Osteocyte (in vitro differentiated cells): Measurements from ENCODE around the gene SLC39A7. TPM values are rescaled to one million over a fixed set of nuclear protein-coding genes. Genes with fewer than 3 reads are reported as not detected.

Source experiments
- DNase-seq: peaks from one replicate; pipeline ENCODE4 v3.0.0; 2021; ENCODE audit warnings: mixed read lengths; ENCODE audit not compliant: unreplicated experiment; ENCODE audit errors: extremely low spot score
- H3K27ac Mint-ChIP-seq: one replicate; pipeline ENCODE4 v1.8.0; 2021; ENCODE audit warnings: mild to moderate bottlenecking, mixed read lengths; ENCODE audit not compliant: unreplicated experiment
- H3K27me3 Mint-ChIP-seq: one replicate; pipeline ENCODE4 v1.8.0; 2021; ENCODE audit warnings: mixed read lengths; ENCODE audit not compliant: unreplicated experiment
- H3K36me3 Mint-ChIP-seq: one replicate; pipeline ENCODE4 v1.8.0; 2021; ENCODE audit warnings: mixed read lengths; ENCODE audit not compliant: unreplicated experiment
- H3K4me1 Mint-ChIP-seq: one replicate; pipeline ENCODE4 v1.8.0; 2021; ENCODE audit warnings: mixed read lengths; ENCODE audit not compliant: unreplicated experiment
- H3K4me3 Mint-ChIP-seq: one replicate; pipeline ENCODE4 v1.8.0; 2021; ENCODE audit warnings: mild to moderate bottlenecking, moderate library complexity, mixed read lengths; ENCODE audit not compliant: unreplicated experiment
- H3K9me3 Mint-ChIP-seq: one replicate; pipeline ENCODE4 v1.8.0; 2021; ENCODE audit warnings: mixed read lengths; ENCODE audit not compliant: unreplicated experiment
- CTCF ChIP-seq: fragments of 200-600 bp; sonication (generic); IDR thresholded peaks from 2 replicates; pipeline ENCODE4 v1.5.0; 2021; ENCODE audit warnings: antibody characterized with exemption, mild to moderate bottlenecking, moderate library complexity
- total RNA-seq: library from RNA; stranded (reverse); gene quantifications from 2 replicates; pipeline ENCODE4 v1.2.1, GENCODE V29; 2021

The SLC39A7 gene
- total RNA-seq, 1 donor from 2014 or later, result 201 TPM

- Mint-ChIP-seq H3K36me3 (no peaks in the 10 kb centered on the region), H3K4me1 (peaks cover 5% of the 10 kb centered on the region), H3K4me3 (no peak overlapping the region), H3K27ac (no peak overlapping the region), H3K27me3 (peaks cover 12% of the 10 kb centered on the region), H3K9me3 (no peaks in the 10 kb centered on the region)
- no peak for DNase-seq
- TF ChIP-seq CTCF, result no peak
These were observed 30.3 kb upstream of the SLC39A7 start for GRCh38 chr6:33170176-33171015.

GRCh38 chr6:33171016-33171879, 29.4 kb upstream of the SLC39A7 start:
- TF ChIP-seq CTCF, result no peak
- peak; percentile 83 for DNase-seq
- no peak overlapping the region for H3K27ac Mint-ChIP-seq

GRCh38 chr6:33171880-33172687, 28.6 kb upstream of the SLC39A7 start:
- no peaks in the 10 kb centered on the region for H3K9me3 Mint-ChIP-seq
- H3K27me3 Mint-ChIP-seq, result peaks cover 12% of the 10 kb centered on the region
- TF ChIP-seq CTCF, result no peak
- no peak for DNase-seq
- no peak overlapping the region for H3K27ac Mint-ChIP-seq
- H3K4me3 Mint-ChIP-seq, result no peak overlapping the region
- H3K36me3 Mint-ChIP-seq, result no peaks in the 10 kb centered on the region
- peaks cover 15% of the 10 kb centered on the region for H3K4me1 Mint-ChIP-seq

More at GRCh38 chr6:33171016-33171879, 29.4 kb upstream of the SLC39A7 start:
- H3K9me3 Mint-ChIP-seq, result no peaks in the 10 kb centered on the region
- peaks cover 7% of the 10 kb centered on the region for H3K4me1 Mint-ChIP-seq
- H3K4me3 Mint-ChIP-seq, result no peak overlapping the region
- peaks cover 12% of the 10 kb centered on the region for H3K27me3 Mint-ChIP-seq
- H3K36me3 Mint-ChIP-seq, result no peaks in the 10 kb centered on the region

GRCh38 chr6:33172688-33173534, 27.8 kb upstream of the SLC39A7 start:
- peaks cover 23% of the 10 kb centered on the region for H3K4me1 Mint-ChIP-seq
- TF ChIP-seq CTCF, result peak; percentile 58
- no peak overlapping the region for H3K27ac Mint-ChIP-seq
- H3K27me3 Mint-ChIP-seq, result peaks cover 12% of the 10 kb centered on the region
- H3K36me3 Mint-ChIP-seq, result no peaks in the 10 kb centered on the region
- H3K4me3 Mint-ChIP-seq, result no peak overlapping the region
- H3K9me3 Mint-ChIP-seq, result no peaks in the 10 kb centered on the region
- DNase-seq, result no peak
